ENCODE results near the gene PDZD2.

GRCh38 chr5:31598640-31599611, 40.0 kb upstream of the PDZD2 start:
- TF ChIP-seq CTCF (conservative IDR thresholded peaks at IDR 0.05; ENCODE audit: low read depth, low read length) (no peak), EZH2 (IDR thresholded peaks at IDR 0.05; ENCODE audit: borderline replicate concordance, low read depth, low read length, poor library complexity, severe bottlenecking) (no peak)
